SK-N-SH treated with all-trans-retinoic acid at 6 μM for 48 hours (cell line): Measurements from ENCODE around the gene PCDHGA5.

Experiments
- ARNTL ChIP-seq: fragments of 450-650 bp; formaldehyde crosslinking; IDR thresholded peaks from 2 replicates; pipeline ENCODE4 v1.5.0; 2020; ENCODE audit warnings: low read depth, mild to moderate bottlenecking, moderate library complexity, borderline replicate concordance
- BACH2 ChIP-seq: fragments of 250-450 bp; sonication (Bioruptor Pico); IDR thresholded peaks from 2 replicates; pipeline ENCODE4 v1.9.0; 2021; ENCODE audit warnings: mild to moderate bottlenecking, borderline replicate concordance
- CREB5 ChIP-seq: fragments of 250-450 bp; sonication (Bioruptor Pico); IDR thresholded peaks from 2 replicates; pipeline ENCODE4 v1.5.1; 2020; ENCODE audit warnings: low read depth, mild to moderate bottlenecking, moderate library complexity
- OSR1 ChIP-seq: fragments of 250-450 bp; sonication (Bioruptor Pico); IDR thresholded peaks from 2 replicates; pipeline ENCODE4 v1.8.0; 2022; ENCODE audit warnings: moderate library complexity, mild to moderate bottlenecking, inconsistent platforms
- POU6F1 ChIP-seq: fragments of 250-450 bp; sonication (Bioruptor Pico); IDR thresholded peaks from 2 replicates; pipeline ENCODE4 v1.8.0; 2021; ENCODE audit warnings: low read depth, mild to moderate bottlenecking, moderate library complexity, borderline replicate concordance
- SNAI2 ChIP-seq: fragments of 250-450 bp; sonication (Bioruptor Pico); IDR thresholded peaks from 2 replicates; pipeline ENCODE4 v1.5.0; 2020; ENCODE audit warnings: mild to moderate bottlenecking, moderate library complexity
- TOX ChIP-seq: fragments of 250-450 bp; sonication (Bioruptor Pico); IDR thresholded peaks from 2 replicates; pipeline ENCODE4 v1.8.0; 2021; ENCODE audit warnings: mild to moderate bottlenecking, moderate library complexity, borderline replicate concordance
- ZNF70 ChIP-seq: fragments of 450-650 bp; formaldehyde crosslinking; IDR thresholded peaks from 2 replicates; pipeline ENCODE4 v1.5.0; 2020; ENCODE audit warnings: mild to moderate bottlenecking, moderate library complexity
- TF ChIP-seq, protein P1 (sequence below): fragments of 250-450 bp; sonication (Bioruptor Pico); IDR thresholded peaks from 2 replicates; pipeline ENCODE4 v1.8.0; 2020; ENCODE audit warnings: mild to moderate bottlenecking, moderate library complexity, borderline replicate concordance

DNA sequence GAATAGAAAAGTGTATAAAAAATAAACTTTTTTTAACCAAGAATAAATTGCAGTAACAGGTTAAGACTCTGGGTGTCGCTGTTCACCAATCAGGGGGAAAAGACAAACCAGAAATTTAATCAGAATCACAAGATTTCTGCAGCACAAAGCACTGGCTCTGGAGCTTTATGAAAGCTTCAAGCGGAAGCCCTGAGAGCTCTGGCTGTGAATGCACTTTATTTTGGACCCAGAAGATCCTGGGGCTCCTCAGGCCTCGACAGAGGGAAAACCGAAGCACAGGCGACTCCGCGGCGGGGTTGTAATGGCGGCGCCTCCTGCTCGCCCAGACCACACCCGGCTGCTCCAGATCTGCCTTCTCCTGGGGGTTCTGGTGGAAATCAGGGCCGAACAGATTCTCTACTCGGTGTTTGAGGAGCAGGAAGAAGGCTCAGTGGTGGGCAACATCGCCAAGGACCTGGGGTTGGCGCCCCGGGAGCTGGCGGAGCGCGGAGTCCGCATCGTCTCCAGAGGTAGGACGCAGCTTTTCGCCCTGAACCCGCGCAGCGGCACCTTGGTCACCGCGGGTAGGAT is 9.0 kb upstream of the PCDHGA5 start, which contains the start of gene PCDHGA4:
- TF ChIP-seq CREB5 (CRISPR knock-in tag) (no peak), BACH2 (no peak), OSR1 (no peak), POU6F1 (CRISPR knock-in tag) (no peak), SNAI2 (CRISPR knock-in tag) (no peak), TOX (CRISPR knock-in tag) (no peak), ARNTL (CRISPR knock-in tag) (no peak), ZNF70 (CRISPR knock-in tag) (no peak)
- TF ChIP-seq, protein P1, sequence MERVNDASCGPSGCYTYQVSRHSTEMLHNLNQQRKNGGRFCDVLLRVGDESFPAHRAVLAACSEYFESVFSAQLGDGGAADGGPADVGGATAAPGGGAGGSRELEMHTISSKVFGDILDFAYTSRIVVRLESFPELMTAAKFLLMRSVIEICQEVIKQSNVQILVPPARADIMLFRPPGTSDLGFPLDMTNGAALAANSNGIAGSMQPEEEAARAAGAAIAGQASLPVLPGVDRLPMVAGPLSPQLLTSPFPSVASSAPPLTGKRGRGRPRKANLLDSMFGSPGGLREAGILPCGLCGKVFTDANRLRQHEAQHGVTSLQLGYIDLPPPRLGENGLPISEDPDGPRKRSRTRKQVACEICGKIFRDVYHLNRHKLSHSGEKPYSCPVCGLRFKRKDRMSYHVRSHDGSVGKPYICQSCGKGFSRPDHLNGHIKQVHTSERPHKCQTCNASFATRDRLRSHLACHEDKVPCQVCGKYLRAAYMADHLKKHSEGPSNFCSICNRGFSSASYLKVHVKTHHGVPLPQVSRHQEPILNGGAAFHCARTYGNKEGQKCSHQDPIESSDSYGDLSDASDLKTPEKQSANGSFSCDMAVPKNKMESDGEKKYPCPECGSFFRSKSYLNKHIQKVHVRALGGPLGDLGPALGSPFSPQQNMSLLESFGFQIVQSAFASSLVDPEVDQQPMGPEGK (CRISPR knock-in tag) = no peak
